Neural cell (in vitro differentiated cells): ENCODE measurements around the gene ZNF385D. TPM values are rescaled to one million over a fixed set of nuclear protein-coding genes. Genes with fewer than 3 reads are reported as not detected.
A peak's percentile ranks its signal among the peaks of the same experiment; 100 is the strongest.

Source experiments
- H2AFZ ChIP-seq: fragments of 200-600, 300-800 bp; sonication (generic), shearing (Covaris generic); 2 replicates; pipeline ENCODE4 v1.6.0; 2014; ENCODE audit warnings: low read depth, mild to moderate bottlenecking, antibody characterized with exemption, low read length, moderate library complexity
- H3F3A ChIP-seq: fragments of 200-600 bp; shearing (Covaris generic); 2 replicates; pipeline ENCODE4 v1.6.1; 2016; ENCODE audit warnings: mild to moderate bottlenecking, moderate library complexity, mixed read lengths, antibody characterized with exemption, low read length; ENCODE audit not compliant: insufficient read depth, poor library complexity, severe bottlenecking
- H3K27ac ChIP-seq: fragments of 200-600, 300-800 bp; sonication (generic), shearing (Covaris generic); 2 replicates; pipeline ENCODE4 v1.5.1; 2014; ENCODE audit warnings: mild to moderate bottlenecking, low read length, moderate library complexity
- H3K27me3 ChIP-seq: fragments of 300-800, 200-600 bp; sonication (generic), shearing (Covaris generic); 2 replicates; pipeline ENCODE4 v1.6.0; 2014; ENCODE audit warnings: mild to moderate bottlenecking, low read depth, low read length, moderate library complexity; ENCODE audit not compliant: insufficient read depth
- H3K36me3 ChIP-seq: fragments of 300-800, 200-600 bp; sonication (generic), shearing (Covaris generic); 2 replicates; pipeline ENCODE4 v1.5.1; 2014; ENCODE audit warnings: mild to moderate bottlenecking, antibody characterized with exemption, low read length, moderate library complexity; ENCODE audit not compliant: insufficient read depth
- H3K4me2 ChIP-seq: fragments of 300-800, 200-600 bp; sonication (generic), shearing (Covaris generic); 2 replicates; pipeline ENCODE4 v1.6.0; 2014; ENCODE audit warnings: mild to moderate bottlenecking, low read length
- H3K4me3 ChIP-seq: fragments of 300-800, 200-600 bp; sonication (generic), shearing (Covaris generic); 2 replicates; pipeline ENCODE4 v1.5.1; 2014; ENCODE audit warnings: mild to moderate bottlenecking, low read length, moderate library complexity
- H3K79me2 ChIP-seq: fragments of 200-600 bp; shearing (Covaris generic); replicated peaks from 2 replicates; pipeline ENCODE4 v1.6.0; 2014; ENCODE audit warnings: mild to moderate bottlenecking, low read length, moderate library complexity; ENCODE audit not compliant: insufficient read depth
- H3K9ac ChIP-seq: fragments of 300-800, 200-600 bp; sonication (generic), shearing (Covaris generic); 2 replicates; pipeline ENCODE4 v1.6.1; 2016; ENCODE audit warnings: mild to moderate bottlenecking, low read length, mixed read lengths
- H3K9me2 ChIP-seq: fragments of 200-600 bp; shearing (Covaris generic); 2 replicates; pipeline ENCODE4 v1.6.1; 2016; ENCODE audit warnings: mild to moderate bottlenecking, low read length, mixed read lengths; ENCODE audit not compliant: insufficient read depth
- H3K9me3 ChIP-seq: fragments of 200-600, 300-800 bp; sonication (generic), shearing (Covaris generic); 2 replicates; pipeline ENCODE4 v1.6.1; 2016; ENCODE audit warnings: mild to moderate bottlenecking, mixed run types, low read length, moderate library complexity, mixed read lengths
- H4K20me1 ChIP-seq: fragments of 200-600 bp; shearing (Covaris generic); 2 replicates; pipeline ENCODE4 v1.6.1; 2016; ENCODE audit warnings: mild to moderate bottlenecking, mixed run types; ENCODE audit not compliant: insufficient read depth
- CTCF ChIP-seq: fragments of 450-650 bp; IDR thresholded peaks from 2 replicates; pipeline ENCODE4 v1.5.1; 2014; ENCODE audit warnings: antibody characterized with exemption, mild to moderate bottlenecking, moderate library complexity; ENCODE audit not compliant: poor library complexity, severe bottlenecking
- EP300 ChIP-seq: fragments of 450-650 bp; conservative IDR thresholded peaks from 2 replicates; pipeline ENCODE4 v1.6.1; 2014; ENCODE audit warnings: antibody characterized with exemption, mild to moderate bottlenecking, moderate library complexity; ENCODE audit not compliant: poor library complexity, severe bottlenecking
- EZH2 ChIP-seq: fragments of 200-600, 300-800 bp; shearing (Covaris generic), sonication (generic); IDR thresholded peaks from 2 replicates; pipeline ENCODE4 v1.6.1; 2014; ENCODE audit warnings: antibody characterized with exemption, low read length, borderline replicate concordance, mild to moderate bottlenecking; ENCODE audit not compliant: insufficient read depth, poor library complexity, severe bottlenecking
- MXI1 ChIP-seq: fragments of 450-650 bp; conservative IDR thresholded peaks from 2 replicates; pipeline ENCODE4 v1.6.1; 2014; ENCODE audit warnings: antibody characterized with exemption, mild to moderate bottlenecking; ENCODE audit not compliant: poor library complexity, severe bottlenecking
- POLR2AphosphoS5 ChIP-seq: IDR thresholded peaks from 2 replicates; pipeline ENCODE4 v1.6.1; 2012
- RAD21 ChIP-seq: fragments of 450-650 bp; conservative IDR thresholded peaks from 2 replicates; pipeline ENCODE4 v1.6.1; 2014; ENCODE audit warnings: antibody characterized with exemption, mild to moderate bottlenecking, moderate library complexity
- REST ChIP-seq: IDR thresholded peaks from 2 replicates; pipeline ENCODE4 v1.6.1; 2012; ENCODE audit warnings: borderline replicate concordance
- SMC3 ChIP-seq: fragments of 450-650 bp; conservative IDR thresholded peaks from 2 replicates; pipeline ENCODE4 v1.6.1; 2014; ENCODE audit warnings: antibody characterized with exemption, mild to moderate bottlenecking, moderate library complexity; ENCODE audit not compliant: poor library complexity
- TAF1 ChIP-seq: IDR thresholded peaks from 2 replicates; pipeline ENCODE4 v1.6.1; 2012; ENCODE audit warnings: low read depth
- polyA plus RNA-seq: library from polyadenylated mRNA; depleted of rRNA; stranded (reverse); fragments of >200 nt; gene quantifications from 2 replicates; pipeline ENCODE4 v1.2.3, GENCODE V29; 2014

Gene ZNF385D
- polyA plus RNA-seq, 1 donor from 2014 or later = 3.4 TPM

- TF ChIP-seq TAF1 = no peak
- TF ChIP-seq POLR2AphosphoS5 = peak; percentile 83
- peak; percentile 51 for TF ChIP-seq RAD21
- no peak for TF ChIP-seq EZH2
- peak; percentile 41 for TF ChIP-seq CTCF
- TF ChIP-seq REST = no peak
- TF ChIP-seq SMC3 = peak; percentile 29
- no peak for TF ChIP-seq MXI1
- peak; percentile 84 for TF ChIP-seq EP300
Measured at GRCh38 chr3:21436835-21437234, 314.2 kb downstream of the ZNF385D start.

GRCh38 chr3:21435871-21436270 is 315.1 kb downstream of the ZNF385D start:
- H2AFZ ChIP-seq = no peak overlapping the region
- no peaks in the 10 kb centered on the region for H3F3A ChIP-seq
- TF ChIP-seq REST (no peak), MXI1 (no peak), EP300 (no peak), POLR2AphosphoS5 (no peak), SMC3 (no peak), TAF1 (no peak), EZH2 (no peak), RAD21 (no peak), CTCF (no peak)
- H3K27ac ChIP-seq = no peak overlapping the region
- no peaks in the 10 kb centered on the region for H3K36me3 ChIP-seq
- no peaks in the 10 kb centered on the region for H4K20me1 ChIP-seq
- no peaks in the 10 kb centered on the region for H3K9me3 ChIP-seq
- no peaks in the 10 kb centered on the region for H3K9me2 ChIP-seq
- no peak overlapping the region for H3K4me3 ChIP-seq
- no peaks in the 10 kb centered on the region for H3K79me2 ChIP-seq
- H3K9ac ChIP-seq = no peak overlapping the region
- H3K4me2 ChIP-seq = no peak overlapping the region
- no peaks in the 10 kb centered on the region for H3K27me3 ChIP-seq

More at GRCh38 chr3:21436835-21437234, 314.2 kb downstream of the ZNF385D start:
- Histone ChIP-seq H3K4me3 (peak overlapping the region; percentile 54), H2AFZ (peak overlapping the region; percentile 1), H4K20me1 (no peaks in the 10 kb centered on the region), H3F3A (no peaks in the 10 kb centered on the region), H3K9ac (peak overlapping the region; percentile 3), H3K4me2 (peak overlapping the region; percentile 29), H3K36me3 (no peaks in the 10 kb centered on the region), H3K9me2 (no peaks in the 10 kb centered on the region), H3K27ac (peak overlapping the region; percentile 26), H3K79me2 (no peaks in the 10 kb centered on the region), H3K27me3 (no peaks in the 10 kb centered on the region), H3K9me3 (no peaks in the 10 kb centered on the region)
